Astrocyte (in vitro differentiated cells and primary cell): Measurements from ENCODE around the gene WNK4. TPM values are rescaled to one million over a fixed set of nuclear protein-coding genes. Genes with fewer than 3 reads are reported as not detected.

Experiments
- DNase-seq: peaks from one replicate; pipeline ENCODE4 v3.0.0-alpha.2; 2010; ENCODE audit warnings: low read depth
- FAIRE-seq: peaks from 2 replicates; lab custom pipeline; 2011; peaks lifted over from hg19 to GRCh38; lab: Jason Lieb, UNC
- H2AFZ ChIP-seq: 2 replicates; pipeline ENCODE4 v1.6.0; 2012; ENCODE audit warnings: low read depth, low read length, inconsistent platforms
- H3K27ac ChIP-seq: 2 replicates; pipeline ENCODE4 v1.5.1; 2011; ENCODE audit warnings: low read depth, low read length, inconsistent platforms
- H3K27me3 ChIP-seq: 2 replicates; pipeline ENCODE4 v1.6.0; 2011; ENCODE audit warnings: low read length, inconsistent platforms; ENCODE audit not compliant: insufficient read depth
- H3K36me3 ChIP-seq: 2 replicates; pipeline ENCODE4 v1.5.1; 2011; ENCODE audit warnings: low read length, inconsistent platforms; ENCODE audit not compliant: insufficient read depth
- H3K4me1 ChIP-seq: 2 replicates; pipeline ENCODE4 v1.5.1; 2011; ENCODE audit warnings: low read length, inconsistent platforms; ENCODE audit not compliant: insufficient read depth
- H3K4me2 ChIP-seq: 2 replicates; pipeline ENCODE4 v1.6.0; 2012; ENCODE audit warnings: low read length, inconsistent platforms
- H3K4me3 ChIP-seq: 2 replicates; pipeline ENCODE4 v1.5.1; 2011; ENCODE audit warnings: low read depth, mild to moderate bottlenecking, low read length, inconsistent platforms; ENCODE audit not compliant: insufficient read depth
- H3K79me2 ChIP-seq: 2 replicates; pipeline ENCODE4 v1.6.0; 2012; ENCODE audit warnings: mild to moderate bottlenecking, low read length, inconsistent platforms; ENCODE audit not compliant: insufficient read depth
- H3K9ac ChIP-seq: 2 replicates; pipeline ENCODE4 v1.6.0; 2012; ENCODE audit warnings: mild to moderate bottlenecking, low read length, inconsistent platforms
- H3K9me3 ChIP-seq: 2 replicates; pipeline ENCODE4 v1.5.1; 2012; ENCODE audit warnings: low read depth, mild to moderate bottlenecking, low read length, inconsistent platforms; ENCODE audit not compliant: insufficient read depth
- H4K20me1 ChIP-seq: 2 replicates; pipeline ENCODE4 v1.6.0; 2012; ENCODE audit warnings: low read length, inconsistent platforms; ENCODE audit not compliant: insufficient read depth
- H3K27ac Mint-ChIP-seq: one replicate; pipeline ENCODE4 v1.8.0; 2021; ENCODE audit warnings: mild to moderate bottlenecking, mixed read lengths; ENCODE audit not compliant: unreplicated experiment
- H3K27me3 Mint-ChIP-seq: one replicate; pipeline ENCODE4 v1.8.0; 2021; ENCODE audit warnings: low read depth, mixed read lengths; ENCODE audit not compliant: unreplicated experiment
- H3K36me3 Mint-ChIP-seq: one replicate; pipeline ENCODE4 v1.8.0; 2021; ENCODE audit warnings: low read depth, mixed read lengths; ENCODE audit not compliant: unreplicated experiment
- H3K4me1 Mint-ChIP-seq: one replicate; pipeline ENCODE4 v1.8.0; 2021; ENCODE audit warnings: low read depth, mixed read lengths; ENCODE audit not compliant: unreplicated experiment
- H3K4me3 Mint-ChIP-seq: one replicate; pipeline ENCODE4 v1.8.0; 2021; ENCODE audit warnings: mild to moderate bottlenecking, moderate library complexity, mixed read lengths; ENCODE audit not compliant: unreplicated experiment
- H3K9me3 Mint-ChIP-seq: one replicate; pipeline ENCODE4 v1.8.0; 2021; ENCODE audit warnings: mild to moderate bottlenecking, mixed read lengths; ENCODE audit not compliant: unreplicated experiment
- CTCF ChIP-seq: IDR thresholded peaks from 2 replicates; pipeline ENCODE4 v1.5.1; 2011; ENCODE audit warnings: low read depth, mild to moderate bottlenecking, inconsistent platforms, low read length, moderate library complexity; ENCODE audit not compliant: insufficient read depth
- EZH2 ChIP-seq: IDR thresholded peaks from 2 replicates; pipeline ENCODE4 v1.6.1; 2012; ENCODE audit warnings: mild to moderate bottlenecking, low read length, inconsistent platforms; ENCODE audit not compliant: insufficient read depth
- total RNA-seq: library from RNA; stranded (reverse); gene quantifications from 2 replicates; pipeline ENCODE4 v1.2.1, GENCODE V29; 2021

WNK4 gene
- total RNA-seq, 1 donor from 2014 or later: 34.8 TPM

DNA sequence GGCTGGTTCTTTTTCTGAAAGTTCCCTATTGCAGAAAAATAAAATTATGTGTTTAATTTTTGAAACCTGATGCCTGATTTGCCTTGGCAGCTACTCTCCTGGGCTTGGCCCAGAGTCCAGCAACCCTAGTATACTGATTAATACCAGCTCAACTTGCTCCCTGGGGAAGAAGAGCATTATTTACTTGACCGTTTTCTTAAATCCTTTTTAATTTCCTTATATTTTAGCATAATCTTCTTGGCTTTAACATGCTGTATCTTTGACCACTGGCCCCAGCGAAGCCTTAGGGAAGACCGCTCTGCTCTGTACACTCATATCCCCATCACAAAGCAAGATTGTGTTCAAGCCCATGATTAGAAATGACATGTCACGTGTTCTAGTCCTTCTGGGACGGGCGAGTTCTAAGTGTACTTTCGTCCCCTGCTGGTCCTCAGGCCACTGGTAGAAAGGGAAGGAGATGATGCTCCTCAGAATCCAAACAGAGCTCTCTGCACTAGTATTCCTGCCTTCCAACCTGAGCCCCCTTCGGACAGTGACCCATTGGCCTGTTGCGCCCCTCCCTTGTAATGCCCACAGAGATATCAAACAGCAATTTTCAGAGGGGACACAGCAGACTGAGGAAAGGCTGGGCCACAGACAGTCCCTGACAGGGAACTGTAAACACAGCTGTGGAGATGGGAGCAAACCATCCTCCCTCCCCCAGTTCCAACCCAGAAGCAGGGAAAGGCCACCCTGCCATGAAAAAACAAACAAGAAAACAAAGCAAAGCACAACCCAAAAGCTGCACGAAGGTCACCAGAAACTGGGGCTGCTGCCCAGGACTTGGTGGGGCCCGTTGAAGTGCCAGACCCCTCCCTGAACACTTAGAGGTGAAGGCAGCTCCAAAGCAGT, 31.3 kb upstream of the WNK4 start:
- no peaks in the 10 kb centered on the region for H3K36me3 ChIP-seq
- no peak overlapping the region for H3K4me3 ChIP-seq
- no peak overlapping the region for H3K4me2 ChIP-seq
- peaks cover 3% of the 10 kb centered on the region for H3K79me2 ChIP-seq
- Mint-ChIP-seq H3K9me3 (no peaks in the 10 kb centered on the region), H3K27me3 (peaks cover 11% of the 10 kb centered on the region), H3K27ac (no peak overlapping the region), H3K36me3 (no peaks in the 10 kb centered on the region), H3K4me1 (peaks cover 1% of the 10 kb centered on the region), H3K4me3 (peak overlapping the region; percentile 55)
- H3K27ac ChIP-seq: no peak overlapping the region
- H3K27me3 ChIP-seq: peaks cover 7% of the 10 kb centered on the region
- no peak for FAIRE-seq
- no peaks in the 10 kb centered on the region for H4K20me1 ChIP-seq
- H2AFZ ChIP-seq: no peak overlapping the region
- H3K9ac ChIP-seq: no peak overlapping the region
- H3K9me3 ChIP-seq: peaks cover 3% of the 10 kb centered on the region
- DNase-seq: no peak
- H3K4me1 ChIP-seq: peaks cover 6% of the 10 kb centered on the region
- TF ChIP-seq EZH2 (no peak), CTCF (no peak)

DNA sequence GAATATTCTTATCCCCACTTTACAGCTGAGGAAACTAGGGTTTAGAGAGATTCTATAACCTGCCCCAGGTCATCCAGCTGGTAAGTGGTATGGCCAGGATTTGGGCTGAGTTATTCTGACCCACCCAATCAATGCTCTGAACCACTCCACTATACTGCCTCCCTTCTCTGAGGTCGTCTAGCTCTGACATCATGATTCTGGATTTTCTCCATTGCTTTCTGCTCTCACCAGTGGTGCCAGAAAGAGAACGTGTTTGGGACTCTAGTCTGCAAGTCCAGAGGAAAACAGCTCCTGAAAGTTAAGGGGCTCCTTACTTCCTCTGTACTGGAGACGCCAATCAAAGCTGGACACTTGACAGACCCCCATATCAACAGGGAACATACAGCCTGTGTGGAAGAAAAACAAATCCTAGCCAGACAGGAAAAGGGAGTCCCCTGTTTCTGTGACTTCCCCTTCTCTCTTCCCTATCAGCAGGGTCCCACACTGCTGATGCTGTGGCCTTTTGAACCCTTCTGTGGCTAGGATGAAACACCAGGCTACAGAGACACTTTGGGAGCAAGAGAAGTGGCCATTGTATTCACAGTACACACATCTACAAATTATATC, 29.6 kb upstream of the WNK4 start:
- no peak overlapping the region for H3K4me3 ChIP-seq
- H3K27ac ChIP-seq: no peak overlapping the region
- Mint-ChIP-seq H3K4me3 (no peak overlapping the region), H3K4me1 (no peaks in the 10 kb centered on the region), H3K36me3 (no peaks in the 10 kb centered on the region), H3K27ac (no peak overlapping the region), H3K9me3 (no peaks in the 10 kb centered on the region), H3K27me3 (peaks cover 12% of the 10 kb centered on the region)
- H3K4me2 ChIP-seq: no peak overlapping the region
- FAIRE-seq (no peak), DNase-seq (no peak)
- no peak overlapping the region for H3K9ac ChIP-seq
- no peaks in the 10 kb centered on the region for H3K79me2 ChIP-seq
- TF ChIP-seq EZH2: no peak
- no peak for TF ChIP-seq CTCF
- H3K4me1 ChIP-seq: no peaks in the 10 kb centered on the region
- peaks cover 9% of the 10 kb centered on the region for H3K27me3 ChIP-seq
- no peaks in the 10 kb centered on the region for H3K9me3 ChIP-seq
- H3K36me3 ChIP-seq: no peaks in the 10 kb centered on the region
- H4K20me1 ChIP-seq: no peaks in the 10 kb centered on the region
- H2AFZ ChIP-seq: no peak overlapping the region
